A549 (cell line): Measurements from ENCODE around the gene PSMD9. TPM values are rescaled to one million over a fixed set of nuclear protein-coding genes. Genes with fewer than 3 reads are reported as not detected.

Experiments
- ATAC-seq, 2 experiments: fragments of 200-7000 bp in 1 of 2; fragments of >200 bp in 1 of 2; cut with Nextera tagmentation in 1 of 2; cut with Tn5 transposase in 1 of 2; 3 replicates each; pipeline versions ENCODE4 v1.8.0 to v1.9.1; 2018 to 2020; ENCODE audit warnings: mild to moderate bottlenecking in 1 of 2, moderate library complexity in 1 of 2
- CTCF ChIA-PET: fragments of 300-600 bp; sonication (Branson Sonifier 250); formaldehyde crosslinking; extraction: SDS; loops from one replicate; lab custom pipeline; 2021; ENCODE audit warnings: antibody characterized with exemption, inconsistent platforms; lab: Yijun Ruan, JAX
- POLR2A ChIA-PET: fragments of 350-600 bp; formaldehyde crosslinking; extraction: SDS; loops from one replicate; lab custom pipeline; 2021; ENCODE audit warnings: antibody characterized with exemption, inconsistent platforms; lab: Yijun Ruan, JAX
- DNase-seq, 2 experiments: peaks; one replicate each; pipeline versions ENCODE4 v3.0.0 to v3.0.0-alpha.2; 2011 to 2016; ENCODE audit warnings: low read depth in 1 of 2, low spot score in 1 of 2
- FAIRE-seq: peaks from 2 replicates; lab custom pipeline; 2011; peaks lifted over from hg19 to GRCh38; lab: Jason Lieb, UNC
- H3K27ac ChIP-seq, 2 experiments: fragments of >200 bp; sonication (Bioruptor Twin); formaldehyde crosslinking; 3 replicates each; pipeline ENCODE4 v1.5.1; 2016 to 2017
- H3K4me1 ChIP-seq: fragments of >200 bp; sonication (Bioruptor Twin); formaldehyde crosslinking; 3 replicates; pipeline ENCODE4 v1.6.1; 2016
- H3K4me2 ChIP-seq: fragments of >200 bp; sonication (Bioruptor Twin); formaldehyde crosslinking; 3 replicates; pipeline ENCODE4 v1.6.1; 2016
- H3K4me3 ChIP-seq: fragments of >200 bp; sonication (Bioruptor Twin); formaldehyde crosslinking; 3 replicates; pipeline ENCODE4 v1.5.1; 2016
- H3K9me3 ChIP-seq: fragments of >200 bp; sonication (Bioruptor Twin); formaldehyde crosslinking; 3 replicates; pipeline ENCODE4 v1.6.1; 2016
- CBX2 ChIP-seq: fragments of 200-600 bp; sonication (generic); IDR thresholded peaks from 2 replicates; pipeline ENCODE4 v1.6.1; 2016; ENCODE audit warnings: low read depth, mild to moderate bottlenecking, borderline replicate concordance
- CHD2 ChIP-seq: fragments of 150-350 bp; IDR thresholded peaks from 2 replicates; pipeline ENCODE4 v1.6.1; 2014; ENCODE audit warnings: low read length; ENCODE audit not compliant: partially characterized antibody
- CHD4 ChIP-seq: fragments of 200-600 bp; sonication (generic); IDR thresholded peaks from 2 replicates; pipeline ENCODE4 v1.6.1; 2016; ENCODE audit warnings: antibody characterized with exemption, mild to moderate bottlenecking, borderline replicate concordance
- EHMT2 ChIP-seq: fragments of 200-600 bp; sonication (generic); IDR thresholded peaks from 2 replicates; pipeline ENCODE4 v1.6.1; 2016; ENCODE audit warnings: antibody characterized with exemption, low read depth, mild to moderate bottlenecking, moderate library complexity
- EP300 ChIP-seq, 2 experiments: fragments of >200 bp; sonication (Bioruptor Twin); formaldehyde crosslinking; IDR thresholded peaks; 2 replicates in 1 of 2; 3 replicates in 1 of 2; pipeline ENCODE4 v1.6.1; 2016 to 2017
- FOXS1 ChIP-seq: fragments of 250-450 bp; sonication (Bioruptor Pico); IDR thresholded peaks from 2 replicates; pipeline ENCODE4 v1.5.0; 2020; ENCODE audit warnings: mild to moderate bottlenecking, moderate library complexity
- GATA3 ChIP-seq: IDR thresholded peaks from 2 replicates; pipeline ENCODE4 v1.6.1; 2012; ENCODE audit warnings: borderline replicate concordance
- HDAC2 ChIP-seq: fragments of 200-600 bp; sonication (generic); IDR thresholded peaks from 2 replicates; pipeline ENCODE4 v1.6.1; 2016
- JUN ChIP-seq, 2 experiments: fragments of >200 bp; sonication (Bioruptor Twin); formaldehyde crosslinking; IDR thresholded peaks; 2 replicates in 1 of 2; 3 replicates in 1 of 2; pipeline ENCODE4 v1.6.1; 2016 to 2017
- JUNB ChIP-seq: fragments of >200 bp; sonication (Bioruptor Twin); formaldehyde crosslinking; IDR thresholded peaks from 2 replicates; pipeline ENCODE4 v1.6.1; 2016
- KDM1A ChIP-seq: fragments of 200-600 bp; sonication (generic); IDR thresholded peaks from 2 replicates; pipeline ENCODE4 v1.6.1; 2016; ENCODE audit warnings: low read depth, mild to moderate bottlenecking
- KDM5A ChIP-seq: fragments of 200-600 bp; sonication (generic); IDR thresholded peaks from 2 replicates; pipeline ENCODE4 v1.6.1; 2016; ENCODE audit warnings: antibody characterized with exemption, mild to moderate bottlenecking
- MYC ChIP-seq: IDR thresholded peaks from 2 replicates; pipeline ENCODE4 v1.6.1; 2012; ENCODE audit warnings: mild to moderate bottlenecking, inconsistent platforms, low read length, improper control_type of control experiment, borderline replicate concordance
- NFE2L2 ChIP-seq: fragments of 150-350 bp; conservative IDR thresholded peaks from 2 replicates; pipeline ENCODE4 v1.6.1; 2014; ENCODE audit warnings: low read length
- NPAS2 ChIP-seq: fragments of 250-450 bp; sonication (Bioruptor Pico); IDR thresholded peaks from 2 replicates; pipeline ENCODE4 v1.8.0; 2022; ENCODE audit warnings: mild to moderate bottlenecking, moderate library complexity, borderline replicate concordance
- PHF8 ChIP-seq: fragments of 200-600 bp; sonication (generic); IDR thresholded peaks from 2 replicates; pipeline ENCODE4 v1.6.1; 2016; ENCODE audit warnings: low read depth, mild to moderate bottlenecking, antibody characterized with exemption, moderate library complexity, borderline replicate concordance
- POLR2AphosphoS2 ChIP-seq: conservative IDR thresholded peaks from 2 replicates; pipeline ENCODE4 v1.6.1; 2012; ENCODE audit warnings: low read length, improper control_type of control experiment, inconsistent platforms
- RFX5 ChIP-seq: fragments of 450-650 bp; IDR thresholded peaks from 2 replicates; pipeline ENCODE4 v1.7.1; 2014; ENCODE audit warnings: antibody characterized with exemption, mild to moderate bottlenecking, moderate library complexity
- SMC3 ChIP-seq: fragments of >200 bp; sonication (Bioruptor Twin); formaldehyde crosslinking; IDR thresholded peaks from 3 replicates; pipeline ENCODE4 v1.6.1; 2018; ENCODE audit warnings: inconsistent platforms
- ZFP36 ChIP-seq: fragments of 450-650 bp; IDR thresholded peaks from 2 replicates; pipeline ENCODE4 v1.6.1; 2014; ENCODE audit warnings: borderline replicate concordance; ENCODE audit not compliant: partially characterized antibody
- ZNF302 ChIP-seq: fragments of 250-450 bp; sonication (Bioruptor Pico); IDR thresholded peaks from 2 replicates; pipeline ENCODE4 v1.9.0; 2021; ENCODE audit warnings: inconsistent platforms, mild to moderate bottlenecking, moderate library complexity
- ZSCAN20 ChIP-seq: fragments of 250-450 bp; sonication (Bioruptor Pico); IDR thresholded peaks from 2 replicates; pipeline ENCODE4 v1.8.0; 2022; ENCODE audit warnings: mild to moderate bottlenecking, moderate library complexity
- WGBS: methylation state at CpG from one replicate; pipeline ENCODE4 v1.1.6; 2017; ENCODE audit errors: missing lambda C conversion rate; 5-methylcytosine and 5-hydroxymethylcytosine counted together
- polyA plus RNA-seq, 4 experiments: library from polyadenylated mRNA; depleted of rRNA in 3 of 4; stranded (reverse); fragments of >200 nt; fragmentation: RNase III in 1 of 4; extraction: RNeasy Plus Mini Kit Qiagen cat#74134 plus additional on column Dnase treatment in 1 of 4; gene quantifications; 2 replicates in 3 of 4; 3 replicates in 1 of 4; pipeline ENCODE4 v1.2.3, GENCODE V29; 2011 to 2017
- TF ChIP-seq, protein P1 (sequence below): fragments of >200 bp; sonication (Bioruptor Twin); formaldehyde crosslinking; IDR thresholded peaks from 3 replicates; pipeline ENCODE4 v1.5.1; 2016
- TF ChIP-seq, protein P2 (sequence below): fragments of 450-650 bp; IDR thresholded peaks from 2 replicates; pipeline ENCODE4 v1.6.1; 2014; ENCODE audit warnings: antibody characterized with exemption
- TF ChIP-seq, protein P3 (sequence below): IDR thresholded peaks from 2 replicates; pipeline ENCODE4 v1.6.1; 2012
- TF ChIP-seq, protein P4 (sequence below): fragments of 250-450 bp; sonication (Bioruptor Pico); IDR thresholded peaks from 2 replicates; pipeline ENCODE4 v1.5.0; 2020; ENCODE audit warnings: low read depth, mild to moderate bottlenecking, moderate library complexity

PSMD9 gene
- polyA plus RNA-seq, 2 of the 4 experiments (the other 2 are of a cell fraction) = 89.3 to 147 TPM

DNA sequence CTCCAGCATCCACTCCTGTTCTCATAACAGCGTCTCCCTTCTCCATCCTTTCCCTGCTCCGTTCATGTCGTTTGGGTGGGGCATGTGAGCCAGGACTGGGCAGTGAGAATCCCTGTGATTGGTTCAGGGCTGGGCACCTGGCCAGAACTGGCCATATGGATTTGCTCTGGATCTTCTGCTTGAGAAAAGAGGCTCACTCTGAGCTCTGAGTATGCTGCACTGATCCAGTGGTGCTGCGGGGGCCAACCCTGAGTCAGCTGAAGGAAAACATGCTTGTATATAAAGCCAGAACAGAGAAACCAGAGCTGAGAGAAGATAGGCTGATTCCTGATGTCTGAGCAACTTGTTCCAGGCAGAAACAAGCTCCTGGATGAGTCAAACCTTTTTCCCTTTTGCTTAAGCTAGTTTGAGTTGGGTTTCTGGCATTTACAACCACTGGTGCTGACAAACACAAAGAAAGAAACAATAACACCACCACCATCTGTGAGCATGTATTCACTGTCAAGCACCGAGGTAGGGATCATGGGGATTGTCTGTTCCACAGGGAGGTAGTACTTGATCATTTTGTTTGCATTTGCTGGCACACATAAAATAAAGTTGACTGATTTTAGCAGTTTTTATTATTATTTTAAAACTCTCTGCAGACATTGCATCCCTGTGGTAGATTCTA lies 15.9 kb upstream of the PSMD9 start:
- Histone ChIP-seq H3K4me3 (no peak overlapping the region), H3K4me1 (no peaks in the 10 kb centered on the region), H3K4me2 (no peak overlapping the region), H3K9me3 (no peaks in the 10 kb centered on the region), H3K27ac (no peak overlapping the region)
- FAIRE-seq = no peak
- DNase-seq = no peak
- WGBS = 53% methylated on average over 5 of the region's 5 CpGs
- CTCF ChIA-PET = interaction anchor here (0.8 to 1.7 kb wide), 7 partner anchors 10 to 100 kb away, joined by 3 to 6 read pairs (median 4); partner anchors contain the start of gene RHOF
- TF ChIP-seq NFE2L2 (no peak), ZSCAN20 (CRISPR knock-in tag) (no peak), CHD4 (no peak), PHF8 (no peak), KDM1A (no peak), EHMT2 (no peak), HDAC2 (no peak), SMC3 (no peak), RFX5 (no peak)
- TF ChIP-seq, protein P1, sequence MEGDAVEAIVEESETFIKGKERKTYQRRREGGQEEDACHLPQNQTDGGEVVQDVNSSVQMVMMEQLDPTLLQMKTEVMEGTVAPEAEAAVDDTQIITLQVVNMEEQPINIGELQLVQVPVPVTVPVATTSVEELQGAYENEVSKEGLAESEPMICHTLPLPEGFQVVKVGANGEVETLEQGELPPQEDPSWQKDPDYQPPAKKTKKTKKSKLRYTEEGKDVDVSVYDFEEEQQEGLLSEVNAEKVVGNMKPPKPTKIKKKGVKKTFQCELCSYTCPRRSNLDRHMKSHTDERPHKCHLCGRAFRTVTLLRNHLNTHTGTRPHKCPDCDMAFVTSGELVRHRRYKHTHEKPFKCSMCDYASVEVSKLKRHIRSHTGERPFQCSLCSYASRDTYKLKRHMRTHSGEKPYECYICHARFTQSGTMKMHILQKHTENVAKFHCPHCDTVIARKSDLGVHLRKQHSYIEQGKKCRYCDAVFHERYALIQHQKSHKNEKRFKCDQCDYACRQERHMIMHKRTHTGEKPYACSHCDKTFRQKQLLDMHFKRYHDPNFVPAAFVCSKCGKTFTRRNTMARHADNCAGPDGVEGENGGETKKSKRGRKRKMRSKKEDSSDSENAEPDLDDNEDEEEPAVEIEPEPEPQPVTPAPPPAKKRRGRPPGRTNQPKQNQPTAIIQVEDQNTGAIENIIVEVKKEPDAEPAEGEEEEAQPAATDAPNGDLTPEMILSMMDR = no peak
- POLR2A ChIA-PET = no interaction called here
- peak in 1 of 2 experiments; percentile 58; a peak in 3 of 6 replicates for ATAC-seq

DNA sequence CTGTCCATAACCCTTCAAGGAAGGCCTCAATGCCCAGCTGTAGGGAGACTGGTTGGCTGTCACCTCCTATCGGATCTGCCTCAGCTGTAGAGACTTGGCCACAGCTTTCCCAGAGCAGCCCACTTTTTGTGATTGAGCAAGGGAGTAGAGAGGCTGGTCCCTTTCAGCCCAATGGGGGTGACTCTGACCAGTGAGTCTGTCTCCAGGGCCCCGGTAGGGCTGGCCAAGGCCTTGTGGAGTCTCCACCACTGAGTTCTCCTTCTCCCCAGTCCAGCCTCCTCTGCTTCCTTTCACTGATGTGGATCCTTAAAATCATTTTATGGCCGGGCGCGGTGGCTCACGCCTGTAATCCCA lies 15.4 kb upstream of the PSMD9 start:
- no peaks in the 10 kb centered on the region for H3K4me1 ChIP-seq
- CTCF ChIA-PET = interaction anchor here (0.7 to 1.7 kb wide), 9 partner anchors 9 to 100 kb away, joined by 3 to 6 read pairs (median 4); partner anchors contain the start of genes PSMD9 and RHOF
- 94% methylated on average over 6 of the region's 6 CpGs for WGBS
- no peak overlapping the region for H3K27ac ChIP-seq
- H3K9me3 ChIP-seq = no peaks in the 10 kb centered on the region
- FAIRE-seq (no peak), ATAC-seq (peak; percentile 27 to 47; a peak in 2 of 6 replicates), DNase-seq (no peak)
- no peak overlapping the region for H3K4me2 ChIP-seq
- POLR2A ChIA-PET = no interaction called here
- no peak overlapping the region for H3K4me3 ChIP-seq
- TF ChIP-seq, protein P2, sequence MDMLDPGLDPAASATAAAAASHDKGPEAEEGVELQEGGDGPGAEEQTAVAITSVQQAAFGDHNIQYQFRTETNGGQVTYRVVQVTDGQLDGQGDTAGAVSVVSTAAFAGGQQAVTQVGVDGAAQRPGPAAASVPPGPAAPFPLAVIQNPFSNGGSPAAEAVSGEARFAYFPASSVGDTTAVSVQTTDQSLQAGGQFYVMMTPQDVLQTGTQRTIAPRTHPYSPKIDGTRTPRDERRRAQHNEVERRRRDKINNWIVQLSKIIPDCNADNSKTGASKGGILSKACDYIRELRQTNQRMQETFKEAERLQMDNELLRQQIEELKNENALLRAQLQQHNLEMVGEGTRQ = no peak
- TF ChIP-seq JUN (IDR thresholded peaks at IDR 0.05) (no peak), RFX5 (no peak), GATA3 (no peak), ZSCAN20 (CRISPR knock-in tag) (no peak), EP300 (IDR thresholded peaks at IDR 0.05) (no peak), ZNF302 (CRISPR knock-in tag) (no peak), ZFP36 (no peak), FOXS1 (CRISPR knock-in tag) (no peak), MYC (no peak), NFE2L2 (no peak), CHD2 (no peak), JUNB (no peak), CBX2 (no peak), KDM5A (no peak), NPAS2 (CRISPR knock-in tag) (no peak), POLR2AphosphoS2 (no peak), HDAC2 (no peak)
- TF ChIP-seq, protein P3, sequence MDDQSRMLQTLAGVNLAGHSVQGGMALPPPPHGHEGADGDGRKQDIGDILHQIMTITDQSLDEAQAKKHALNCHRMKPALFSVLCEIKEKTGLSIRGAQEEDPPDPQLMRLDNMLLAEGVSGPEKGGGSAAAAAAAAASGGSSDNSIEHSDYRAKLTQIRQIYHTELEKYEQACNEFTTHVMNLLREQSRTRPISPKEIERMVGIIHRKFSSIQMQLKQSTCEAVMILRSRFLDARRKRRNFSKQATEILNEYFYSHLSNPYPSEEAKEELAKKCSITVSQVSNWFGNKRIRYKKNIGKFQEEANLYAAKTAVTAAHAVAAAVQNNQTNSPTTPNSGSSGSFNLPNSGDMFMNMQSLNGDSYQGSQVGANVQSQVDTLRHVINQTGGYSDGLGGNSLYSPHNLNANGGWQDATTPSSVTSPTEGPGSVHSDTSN = no peak
- TF ChIP-seq, protein P4, sequence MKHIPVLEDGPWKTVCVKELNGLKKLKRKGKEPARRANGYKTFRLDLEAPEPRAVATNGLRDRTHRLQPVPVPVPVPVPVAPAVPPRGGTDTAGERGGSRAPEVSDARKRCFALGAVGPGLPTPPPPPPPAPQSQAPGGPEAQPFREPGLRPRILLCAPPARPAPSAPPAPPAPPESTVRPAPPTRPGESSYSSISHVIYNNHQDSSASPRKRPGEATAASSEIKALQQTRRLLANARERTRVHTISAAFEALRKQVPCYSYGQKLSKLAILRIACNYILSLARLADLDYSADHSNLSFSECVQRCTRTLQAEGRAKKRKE (CRISPR knock-in tag) = no peak
